Endothelial cell of umbilical vein (primary cell): ENCODE measurements around the gene LHX2. TPM values are rescaled to one million over a fixed set of nuclear protein-coding genes. Genes with fewer than 3 reads are reported as not detected.

ENCODE experiments used
- BruUV-seq: library from RNA; stranded (reverse); fragments of 400-500 nt; replicated peaks from 2 replicates; lab custom pipeline; 2021; lab: Mats Ljungman, UMichigan
- CTCF ChIA-PET: fragments of 300-600, 350-600 bp; sonication (Branson Sonifier 250); formaldehyde crosslinking; loops from one replicate; lab custom pipeline; 2021; ENCODE audit warnings: antibody characterized with exemption, inconsistent platforms; lab: Charles Lee
- POLR2A ChIA-PET: fragments of 300-600, 350-600 bp; sonication (Branson Sonifier 250); formaldehyde crosslinking; loops from one replicate; lab custom pipeline; 2021; ENCODE audit warnings: antibody characterized with exemption, inconsistent platforms; lab: Charles Lee
- DNase-seq: peaks from one replicate; pipeline ENCODE4 v3.0.0-alpha.2; 2011; ENCODE audit warnings: low read depth, low spot score
- FAIRE-seq: peaks from 2 replicates; lab custom pipeline; 2011; peaks lifted over from hg19 to GRCh38; lab: Jason Lieb, UNC
- H2AFZ ChIP-seq: 2 replicates; pipeline ENCODE4 v1.6.0; 2012; ENCODE audit warnings: low read depth, low read length, control low read depth, inconsistent platforms
- H3K27ac ChIP-seq: 2 replicates; pipeline ENCODE4 v1.5.1; 2011; ENCODE audit warnings: low read depth, mild to moderate bottlenecking, control low read depth, low read length, moderate library complexity; ENCODE audit not compliant: insufficient read depth
- H3K27me3 ChIP-seq, 2 experiments: 2 replicates each; pipeline versions ENCODE4 v1.6.0 to v1.6.1; 2011; ENCODE audit warnings: low read length in 2 of 2, mixed read lengths in 1 of 2; ENCODE audit not compliant: control insufficient read depth in 2 of 2, insufficient read depth in 2 of 2
- H3K36me3 ChIP-seq, 2 experiments: 2 replicates in 1 of 2; 3 replicates in 1 of 2; pipeline ENCODE4 v1.5.1; 2011; ENCODE audit warnings: low read length in 2 of 2, mild to moderate bottlenecking in 1 of 2, moderate library complexity in 1 of 2; ENCODE audit not compliant: control insufficient read depth in 2 of 2, insufficient read depth in 2 of 2; ENCODE audit errors: extremely low read depth in 1 of 2
- H3K4me1 ChIP-seq: 3 replicates; pipeline ENCODE4 v1.5.1; 2011; ENCODE audit warnings: mild to moderate bottlenecking, low read length; ENCODE audit not compliant: control insufficient read depth, insufficient read depth; ENCODE audit errors: extremely low read depth
- H3K4me2 ChIP-seq: 2 replicates; pipeline ENCODE4 v1.6.1; 2011; ENCODE audit warnings: low read length, control low read depth, mixed read lengths; ENCODE audit not compliant: insufficient read depth
- H3K4me3 ChIP-seq, 3 experiments: fragments of 200-600 bp in 1 of 3; sonication (generic), shearing (Covaris generic) in 1 of 3; replicated peaks in 1 of 3; 2 replicates each; pipeline ENCODE4 v1.5.1; 2011 to 2016; ENCODE audit warnings: control low read depth in 3 of 3, low read length in 3 of 3, mild to moderate bottlenecking in 2 of 3, inconsistent platforms in 1 of 3, low read depth in 1 of 3, moderate library complexity in 1 of 3; ENCODE audit not compliant: insufficient read depth in 1 of 3
- H3K79me2 ChIP-seq: 2 replicates; pipeline ENCODE4 v1.6.0; 2012; ENCODE audit warnings: low read length, inconsistent platforms; ENCODE audit not compliant: control insufficient read depth, insufficient read depth
- H3K9ac ChIP-seq: replicated peaks from 2 replicates; pipeline ENCODE3; 2011; ENCODE audit warnings: low read length, control low read depth; ENCODE audit not compliant: insufficient read depth; ENCODE audit errors: extremely low read depth
- H3K9me1 ChIP-seq: replicated peaks from 3 replicates; pipeline ENCODE4 v1.6.0; 2011; ENCODE audit warnings: mild to moderate bottlenecking, low read length; ENCODE audit not compliant: control insufficient read depth, insufficient read depth; ENCODE audit errors: extremely low read depth
- H3K9me3 ChIP-seq: replicated peaks from 2 replicates; pipeline ENCODE4 v1.5.1; 2012; ENCODE audit warnings: low read length, inconsistent platforms; ENCODE audit not compliant: control insufficient read depth, insufficient read depth
- H4K20me1 ChIP-seq: replicated peaks from 2 replicates; pipeline ENCODE3; 2011; ENCODE audit warnings: mild to moderate bottlenecking, low read length; ENCODE audit not compliant: control insufficient read depth, insufficient read depth; ENCODE audit errors: extremely low read depth
- CTCF ChIP-seq, 2 donors: IDR thresholded peaks; 1 replicate in 1 of 2; 2 replicates in 1 of 2; pipeline ENCODE4 v1.5.1; 2011; ENCODE audit warnings: low read length in 2 of 2, mild to moderate bottlenecking in 2 of 2, moderate library complexity in 2 of 2, control low read depth in 1 of 2, inconsistent platforms in 1 of 2, low read depth in 1 of 2; ENCODE audit not compliant: insufficient read depth in 1 of 2; ENCODE audit errors: extremely low read depth in 1 of 2
- EZH2 ChIP-seq: IDR thresholded peaks from 2 replicates; pipeline ENCODE4 v1.6.1; 2012; ENCODE audit warnings: borderline replicate concordance, low read depth, mild to moderate bottlenecking, moderate library complexity, low read length, inconsistent platforms; ENCODE audit not compliant: severe bottlenecking
- FOS ChIP-seq: IDR thresholded peaks from 2 replicates; pipeline ENCODE4 v1.6.1; 2011; ENCODE audit warnings: mild to moderate bottlenecking, low read length, moderate library complexity, borderline replicate concordance; ENCODE audit not compliant: insufficient read depth
- JUN ChIP-seq: IDR thresholded peaks from 2 replicates; pipeline ENCODE4 v1.6.1; 2011; ENCODE audit warnings: borderline replicate concordance, low read depth; ENCODE audit not compliant: insufficient read length, insufficient read depth
- MAX ChIP-seq: IDR thresholded peaks from 2 replicates; pipeline ENCODE4 v1.6.1; 2011; ENCODE audit not compliant: insufficient read depth, insufficient read length
- MYC ChIP-seq: IDR thresholded peaks from one replicate; pipeline ENCODE4 v1.6.1; 2011; ENCODE audit warnings: mild to moderate bottlenecking, low read depth, low read length
- POLR2A ChIP-seq: IDR thresholded peaks from 2 replicates; pipeline ENCODE4 v1.6.1; 2012; ENCODE audit warnings: low read depth, mild to moderate bottlenecking, control low read depth, low read length
- POLR2AphosphoS5 ChIP-seq: IDR thresholded peaks from 2 replicates; pipeline ENCODE4 v1.6.1; 2012; ENCODE audit warnings: low read depth, mild to moderate bottlenecking, control low read depth, low read length, moderate library complexity; ENCODE audit not compliant: insufficient read depth
- dilution Hi-C: fragments of 300-500 bp; cut with MboI; formaldehyde crosslinking; loops from one replicate; pipeline ENCODE4 v1.15.0; 2019; ENCODE audit warnings: low sequenced_read_pairs; ENCODE audit not compliant: extremely low pct_ligation_motif_present
- intact Hi-C: fragments of 100-400 bp; cut with micrococcal nuclease; formaldehyde crosslinking; loops from one replicate; pipeline ENCODE4 v1.10.0; 2022
- polyA plus RNA-seq, 4 experiments: library from polyadenylated mRNA; depleted of rRNA in 3 of 4; stranded (reverse) in 3 of 4; unstranded in 1 of 4; fragments of >200 nt; gene quantifications; 2 replicates each; pipeline versions ENCODE4 v1.2.1 to v1.2.3, GENCODE V29; 2011 to 2012; ENCODE audit warnings: missing spikeins in 1 of 4
- total RNA-seq: library from RNA; stranded (reverse); gene quantifications from 2 replicates; pipeline ENCODE4 v1.2.3, GENCODE V29; 2021

LHX2 gene
- total and polyA plus RNA-seq, 2 donors (not counting 3 experiments of a cell fraction or from before 2014, with no cell fraction given): not detected

GRCh38 chr9:123998278-123998925 is 13.2 kb upstream of the LHX2 start:
- no peak overlapping the region for H2AFZ ChIP-seq
- no peak overlapping the region for H3K27ac ChIP-seq
- peaks cover 2% of the 10 kb centered on the region for H4K20me1 ChIP-seq
- no peak overlapping the region for H3K4me2 ChIP-seq
- intact Hi-C loops (no loop called here), dilution Hi-C loops (no loop called here)
- peak; percentile 15 for FAIRE-seq
- no peak for TF ChIP-seq CTCF (IDR thresholded peaks at IDR 0.05; ENCODE audit: extremely low read depth in 1 of 2, insufficient read depth in 1 of 2, low read depth in 1 of 2, low read length in 2 of 2)
- TF ChIP-seq EZH2: peak; percentile 63
- no peak for TF ChIP-seq POLR2AphosphoS5
- no peak for TF ChIP-seq FOS
- TF ChIP-seq MAX: no peak
- no peak for TF ChIP-seq JUN
- no peak for TF ChIP-seq MYC
- TF ChIP-seq POLR2A: no peak
- no peak for DNase-seq
- no TSS peak for BruUV-seq
- no peak overlapping the region for H3K9ac ChIP-seq
- H3K9me1 ChIP-seq: no peaks in the 10 kb centered on the region
- H3K9me3 ChIP-seq: no peaks in the 10 kb centered on the region
- H3K79me2 ChIP-seq: no peaks in the 10 kb centered on the region
- ChIA-PET POLR2A (no interaction called here), CTCF (interaction anchor here (2.0 kb wide), 1 partner anchor 18 kb away, joined by 5 read pairs; no protein-coding TSS in a partner anchor)
- peaks cover 78 to 79% of the 10 kb centered on the region in 2 experiments for H3K27me3 ChIP-seq
- no peaks in the 10 kb centered on the region for H3K36me3 ChIP-seq
- H3K4me1 ChIP-seq: peaks cover 3% of the 10 kb centered on the region
- no peak overlapping the region for H3K4me3 ChIP-seq
